Testis (tissue), 3 donors: ENCODE data around the gene CDH13. TPM values are rescaled to one million over a fixed set of nuclear protein-coding genes. Genes with fewer than 3 reads are reported as not detected.

ENCODE experiments used
- DNase-seq: peaks from one replicate; pipeline ENCODE4 v3.0.0-alpha.2; 2019
- H3K27ac ChIP-seq, 2 donors: fragments of 200-600 bp; sonication (generic); one replicate each; pipeline ENCODE4 v1.5.1; 2019
- H3K27me3 ChIP-seq: fragments of 200-600 bp; sonication (generic); one replicate; pipeline ENCODE4 v1.5.1; 2019
- H3K36me3 ChIP-seq: fragments of 200-600 bp; sonication (generic); one replicate; pipeline ENCODE4 v1.5.1; 2017; ENCODE audit warnings: low read depth; ENCODE audit errors: missing control alignments
- H3K4me1 ChIP-seq: fragments of 200-600 bp; sonication (generic); one replicate; pipeline ENCODE4 v1.5.1; 2019
- H3K4me3 ChIP-seq, 2 donors: fragments of 200-600 bp; sonication (generic); one replicate each; pipeline ENCODE4 v1.5.1; 2017 to 2019
- H3K9me3 ChIP-seq: fragments of 200-600 bp; sonication (generic); one replicate; pipeline ENCODE4 v1.5.1; 2017
- CTCF ChIP-seq, 3 experiments: fragments of 450-650 bp in 2 of 3; fragments of 200-600 bp in 1 of 3; sonication (generic) in 1 of 3; IDR thresholded peaks; one replicate each; pipeline ENCODE4 v1.5.1; 2016 to 2019; ENCODE audit warnings: antibody characterized with exemption in 3 of 3, mild to moderate bottlenecking in 2 of 3, moderate library complexity in 1 of 3
- POLR2A ChIP-seq: fragments of 450-650 bp; IDR thresholded peaks from one replicate; pipeline ENCODE4 v1.6.1; 2017; ENCODE audit warnings: antibody characterized with exemption, mild to moderate bottlenecking, moderate library complexity
- WGBS, 2 donors: methylation state at CpG; one replicate each; pipeline ENCODE4 v1.1.5; 2018; 5-methylcytosine and 5-hydroxymethylcytosine counted together
- intact Hi-C: fragments of 100-400 bp; cut with DNase I; formaldehyde crosslinking; loops from one replicate; pipeline ENCODE4 v1.15.1; 2023; ENCODE audit warnings: low total_unique reads
- polyA plus RNA-seq: library from polyadenylated mRNA; stranded (reverse); fragments of 350-450 nt; fragmentation: Illumina TruSeq; extraction: RNeasy Lipid Tissue Mini Kit (QIAGEN cat#74804); gene quantifications from one replicate; pipeline ENCODE4 v1.2.3, GENCODE V29; 2014; ENCODE audit warnings: low read depth, low replicate concordance; ENCODE audit not compliant: insufficient read depth
- total RNA-seq, 2 donors: library from RNA; depleted of rRNA; stranded (reverse); fragments of >200 nt; gene quantifications; one replicate each; pipeline ENCODE4 v1.2.3, GENCODE V29; 2016

The CDH13 gene
- total and polyA plus RNA-seq, 3 donors from 2014 or later, result 1.2 to 11.1 (median 2.0) TPM

GRCh38 chr16:83793179-83793578 lies 1166.4 kb downstream of the CDH13 start:
- no peak for DNase-seq
- H3K27ac ChIP-seq, result no peak overlapping the region
- no peak for TF ChIP-seq CTCF (IDR thresholded peaks at IDR 0.05)
- no peak for TF ChIP-seq POLR2A
- no peaks in the 10 kb centered on the region for H3K9me3 ChIP-seq
- no peaks in the 10 kb centered on the region for H3K36me3 ChIP-seq
- 77 to 78% methylated on average over 9 of the region's 9 CpGs for WGBS, 2 donors
- no peaks in the 10 kb centered on the region for H3K27me3 ChIP-seq
- no peaks in the 10 kb centered on the region for H3K4me1 ChIP-seq
- H3K4me3 ChIP-seq, result no peak overlapping the region
- intact Hi-C loops, result no loop called here

GRCh38 chr16:83794860-83795554 lies 1168.2 kb downstream of the CDH13 start:
- Histone ChIP-seq H3K36me3 (no peaks in the 10 kb centered on the region), H3K4me3 (no peak overlapping the region), H3K27ac (no peak overlapping the region), H3K27me3 (no peaks in the 10 kb centered on the region), H3K4me1 (no peaks in the 10 kb centered on the region), H3K9me3 (no peaks in the 10 kb centered on the region)
- WGBS, 2 donors, result 54 to 61% methylated on average over 10 of the region's 10 CpGs
- no peak for DNase-seq
- TF ChIP-seq POLR2A (no peak), CTCF (IDR thresholded peaks at IDR 0.05) (no peak)
- intact Hi-C loops, result no loop called here

GRCh38 chr16:83797013-83797412 lies 1170.2 kb downstream of the CDH13 start:
- intact Hi-C loops, result no loop called here
- Histone ChIP-seq H3K27ac (no peak overlapping the region), H3K9me3 (no peaks in the 10 kb centered on the region), H3K36me3 (no peaks in the 10 kb centered on the region), H3K4me3 (no peak overlapping the region), H3K4me1 (no peaks in the 10 kb centered on the region), H3K27me3 (no peaks in the 10 kb centered on the region)
- 66 to 80% methylated on average over 5 to 9 of the region's 9 CpGs for WGBS, 2 donors
- TF ChIP-seq CTCF (IDR thresholded peaks at IDR 0.05) (no peak), POLR2A (no peak)
- DNase-seq, result no peak

GRCh38 chr16:83799336-83799735 lies 1172.6 kb downstream of the CDH13 start:
- Histone ChIP-seq H3K4me1 (no peaks in the 10 kb centered on the region), H3K27me3 (no peaks in the 10 kb centered on the region), H3K9me3 (no peaks in the 10 kb centered on the region), H3K4me3 (no peak overlapping the region), H3K27ac (no peak overlapping the region), H3K36me3 (no peaks in the 10 kb centered on the region)
- no peak for TF ChIP-seq CTCF (IDR thresholded peaks at IDR 0.05)
- 62 to 92% methylated on average over 1 of the region's 1 CpG for WGBS, 2 donors
- intact Hi-C loops, result no loop called here
- no peak for DNase-seq

GRCh38 chr16:83802135-83802534 lies 1175.4 kb downstream of the CDH13 start:
- 41 to 42% methylated on average over 6 of the region's 6 CpGs for WGBS, 2 donors
- intact Hi-C loops, result no loop called here
- no peak for DNase-seq
- no peaks in the 10 kb centered on the region for H3K27me3 ChIP-seq
- no peaks in the 10 kb centered on the region for H3K4me1 ChIP-seq
- TF ChIP-seq POLR2A (no peak), CTCF (IDR thresholded peaks at IDR 0.05) (no peak)
- H3K36me3 ChIP-seq, result no peaks in the 10 kb centered on the region
- H3K4me3 ChIP-seq, result no peak overlapping the region
- no peak overlapping the region for H3K27ac ChIP-seq
- H3K9me3 ChIP-seq, result no peaks in the 10 kb centered on the region
